ENCODE data around the gene CCN5.

- TF ChIP-seq ZNF350 (tag by site-specific recombination; IDR thresholded peaks at IDR 0.05) (no peak), REST (tag by site-specific recombination; IDR thresholded peaks at IDR 0.05) (no peak), CTCF (tag by site-specific recombination; IDR thresholded peaks at IDR 0.05) (no peak), KLF16 (tag by site-specific recombination; IDR thresholded peaks at IDR 0.05) (no peak), KLF10 (tag by site-specific recombination; IDR thresholded peaks at IDR 0.05) (no peak), ZNF121 (tag by site-specific recombination; IDR thresholded peaks at IDR 0.05) (no peak), ZNF747 (tag by site-specific recombination; IDR thresholded peaks at IDR 0.05) (no peak), FEZF1 (tag by site-specific recombination; IDR thresholded peaks at IDR 0.05) (no peak), ZNF24 (tag by site-specific recombination; IDR thresholded peaks at IDR 0.05) (no peak), ZNF16 (tag by site-specific recombination; IDR thresholded peaks at IDR 0.05; ENCODE audit: low read depth) (no peak)
- TF ChIP-seq, protein P1, sequence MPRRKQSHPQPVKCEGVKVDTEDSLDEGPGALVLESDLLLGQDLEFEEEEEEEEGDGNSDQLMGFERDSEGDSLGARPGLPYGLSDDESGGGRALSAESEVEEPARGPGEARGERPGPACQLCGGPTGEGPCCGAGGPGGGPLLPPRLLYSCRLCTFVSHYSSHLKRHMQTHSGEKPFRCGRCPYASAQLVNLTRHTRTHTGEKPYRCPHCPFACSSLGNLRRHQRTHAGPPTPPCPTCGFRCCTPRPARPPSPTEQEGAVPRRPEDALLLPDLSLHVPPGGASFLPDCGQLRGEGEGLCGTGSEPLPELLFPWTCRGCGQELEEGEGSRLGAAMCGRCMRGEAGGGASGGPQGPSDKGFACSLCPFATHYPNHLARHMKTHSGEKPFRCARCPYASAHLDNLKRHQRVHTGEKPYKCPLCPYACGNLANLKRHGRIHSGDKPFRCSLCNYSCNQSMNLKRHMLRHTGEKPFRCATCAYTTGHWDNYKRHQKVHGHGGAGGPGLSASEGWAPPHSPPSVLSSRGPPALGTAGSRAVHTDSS (tag by site-specific recombination; IDR thresholded peaks at IDR 0.05) = no peak
Observed at GRCh38 chr20:44690781-44691423, 24.3 kb upstream of the CCN5 start.
